ENCODE measurements around the gene CCDC92B.
"Not testable (repeated sequence)": the region's sequence is repeated elsewhere in the genome, so short reads cannot be mapped to it uniquely, and the experiment has no call there.

CCDC92B gene

DNA sequence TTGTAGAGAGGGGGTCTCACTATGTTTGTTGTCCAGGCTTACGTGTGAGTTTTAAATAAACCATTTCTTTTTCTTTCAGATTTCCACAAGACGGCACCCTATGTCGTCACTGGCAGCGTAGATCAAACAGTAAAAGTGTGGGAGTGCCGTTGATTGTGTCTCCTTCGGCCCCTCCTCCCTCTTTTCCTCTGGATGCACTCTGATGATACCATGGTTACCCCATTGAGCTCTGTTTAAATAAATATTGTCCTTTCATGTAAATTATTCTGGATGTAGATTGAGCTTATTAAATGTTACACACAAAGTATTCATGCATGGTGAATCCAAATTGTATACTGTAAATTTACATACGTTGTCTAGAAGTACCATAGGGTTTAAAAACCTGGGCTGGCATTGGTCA is 67.8 kb downstream of the CCDC92B start:
- H3K4me3 ChIP-seq (ENCODE audit: low read depth, low read length) = no peak overlapping the region
- DNase-seq (ENCODE audit: low read depth) = no peak
- TF ChIP-seq, protein P1, sequence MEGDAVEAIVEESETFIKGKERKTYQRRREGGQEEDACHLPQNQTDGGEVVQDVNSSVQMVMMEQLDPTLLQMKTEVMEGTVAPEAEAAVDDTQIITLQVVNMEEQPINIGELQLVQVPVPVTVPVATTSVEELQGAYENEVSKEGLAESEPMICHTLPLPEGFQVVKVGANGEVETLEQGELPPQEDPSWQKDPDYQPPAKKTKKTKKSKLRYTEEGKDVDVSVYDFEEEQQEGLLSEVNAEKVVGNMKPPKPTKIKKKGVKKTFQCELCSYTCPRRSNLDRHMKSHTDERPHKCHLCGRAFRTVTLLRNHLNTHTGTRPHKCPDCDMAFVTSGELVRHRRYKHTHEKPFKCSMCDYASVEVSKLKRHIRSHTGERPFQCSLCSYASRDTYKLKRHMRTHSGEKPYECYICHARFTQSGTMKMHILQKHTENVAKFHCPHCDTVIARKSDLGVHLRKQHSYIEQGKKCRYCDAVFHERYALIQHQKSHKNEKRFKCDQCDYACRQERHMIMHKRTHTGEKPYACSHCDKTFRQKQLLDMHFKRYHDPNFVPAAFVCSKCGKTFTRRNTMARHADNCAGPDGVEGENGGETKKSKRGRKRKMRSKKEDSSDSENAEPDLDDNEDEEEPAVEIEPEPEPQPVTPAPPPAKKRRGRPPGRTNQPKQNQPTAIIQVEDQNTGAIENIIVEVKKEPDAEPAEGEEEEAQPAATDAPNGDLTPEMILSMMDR (IDR thresholded peaks at IDR 0.05; ENCODE audit: low read depth, low read length) = no peak
- TF ChIP-seq, protein P2, sequence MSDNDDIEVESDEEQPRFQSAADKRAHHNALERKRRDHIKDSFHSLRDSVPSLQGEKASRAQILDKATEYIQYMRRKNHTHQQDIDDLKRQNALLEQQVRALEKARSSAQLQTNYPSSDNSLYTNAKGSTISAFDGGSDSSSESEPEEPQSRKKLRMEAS (IDR thresholded peaks at IDR 0.05; ENCODE audit: low read depth, low read length) = no peak
- TF ChIP-seq MYC (IDR thresholded peaks at IDR 0.05; ENCODE audit: low read depth, low read length) (no peak), POLR2A (IDR thresholded peaks at IDR 0.05; ENCODE audit: extremely low read depth, insufficient read length) (no peak)

DNA sequence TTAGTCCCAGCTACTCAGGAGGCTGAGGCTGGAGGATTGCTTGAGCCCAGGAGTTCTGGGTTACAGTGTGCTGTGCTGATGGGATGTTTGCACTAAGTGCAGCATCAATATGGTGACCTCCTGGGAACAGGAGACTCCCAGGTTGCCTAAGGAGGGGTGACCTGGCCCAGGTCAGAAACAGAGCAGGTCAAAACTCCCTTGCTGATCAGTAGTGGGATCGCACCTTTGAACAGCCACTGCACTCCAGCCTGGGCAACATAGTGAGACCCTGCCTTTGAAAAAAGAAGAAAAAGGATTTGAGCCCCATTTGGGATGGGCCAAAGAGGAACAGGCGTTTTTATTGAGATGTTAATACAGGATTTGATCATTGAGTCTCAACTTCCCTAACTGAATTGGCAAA is 68.5 kb downstream of the CCDC92B start:
- DNase-seq (ENCODE audit: low read depth) = no peak
- TF ChIP-seq, protein P2 (IDR thresholded peaks at IDR 0.05; ENCODE audit: low read depth, low read length) = no peak
- TF ChIP-seq POLR2A (IDR thresholded peaks at IDR 0.05; ENCODE audit: extremely low read depth, insufficient read length) = no peak
- TF ChIP-seq MYC (IDR thresholded peaks at IDR 0.05; ENCODE audit: low read depth, low read length) = no peak
- TF ChIP-seq, protein P1 (IDR thresholded peaks at IDR 0.05; ENCODE audit: low read depth, low read length) = no peak
- H3K4me3 ChIP-seq (ENCODE audit: low read depth, low read length) = no peak overlapping the region

DNA sequence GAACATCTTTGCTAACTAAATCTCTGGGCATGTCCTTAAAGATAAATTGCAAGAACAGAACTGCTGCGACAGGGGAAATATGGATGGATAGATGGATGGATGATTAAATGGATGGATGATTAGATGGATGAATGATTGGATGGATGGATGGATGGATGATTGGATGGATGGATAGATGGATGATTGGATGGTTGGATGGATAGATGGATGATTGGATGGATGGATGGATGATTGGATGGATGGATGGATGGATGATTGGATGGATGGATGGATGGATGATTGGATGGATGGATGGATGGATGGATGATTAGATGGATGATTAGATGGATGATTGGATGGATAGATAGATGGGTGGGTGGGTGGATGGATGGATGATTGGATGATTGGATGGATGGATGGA is 70.2 kb downstream of the CCDC92B start:
- DNase-seq (ENCODE audit: low read depth); H3K4me3 ChIP-seq (ENCODE audit: low read depth, low read length): not testable (repeated sequence)

Measured in NB4 (cell line).